Hepatocyte (in vitro differentiated cells): ENCODE measurements around the gene MYLK3.

Source experiments
- CTCF ChIP-seq: fragments of 200-600 bp; sonication (generic); IDR thresholded peaks from 2 replicates; pipeline ENCODE4 v1.5.1; 2016; ENCODE audit warnings: antibody characterized with exemption, mild to moderate bottlenecking; ENCODE audit not compliant: poor library complexity
- EZH2 ChIP-seq: fragments of 200-600 bp; sonication (generic); IDR thresholded peaks from 2 replicates; pipeline ENCODE4 v1.6.1; 2016; ENCODE audit warnings: antibody characterized with exemption, mild to moderate bottlenecking, borderline replicate concordance
- EZH2phosphoT487 ChIP-seq: fragments of 200-600 bp; sonication (generic); IDR thresholded peaks from one replicate; pipeline ENCODE4 v1.6.1; 2018; ENCODE audit warnings: antibody characterized with exemption, mild to moderate bottlenecking, low read depth, moderate library complexity; ENCODE audit not compliant: unreplicated experiment, severe bottlenecking

GRCh38 chr16:46768809-46769208 is 20.7 kb upstream of the MYLK3 start:
- TF ChIP-seq CTCF: no peak
- TF ChIP-seq EZH2phosphoT487: no peak
- TF ChIP-seq EZH2: no peak
